IPS-15b (cell line): ENCODE results near the gene NDUFB11.

ENCODE experiments used
- H3K27me3 ChIP-seq: one replicate; pipeline ENCODE4 v1.6.1; 2013; ENCODE audit warnings: low read length; ENCODE audit not compliant: control insufficient read depth, insufficient read depth
- H3K36me3 ChIP-seq: one replicate; pipeline ENCODE4 v1.6.1; 2013; ENCODE audit warnings: low read length; ENCODE audit not compliant: control insufficient read depth, insufficient read depth
- H3K4me1 ChIP-seq: one replicate; pipeline ENCODE4 v1.6.1; 2013; ENCODE audit warnings: mild to moderate bottlenecking, low read length; ENCODE audit not compliant: control insufficient read depth, insufficient read depth
- H3K4me3 ChIP-seq: one replicate; pipeline ENCODE4 v1.5.1; 2013; ENCODE audit warnings: low read depth, low read length
- H3K9ac ChIP-seq: one replicate; pipeline ENCODE4 v1.6.1; 2013; ENCODE audit warnings: low read depth, mild to moderate bottlenecking, low read length
- H3K9me3 ChIP-seq: one replicate; pipeline ENCODE4 v1.6.1; 2013; ENCODE audit warnings: mild to moderate bottlenecking, low read length; ENCODE audit not compliant: control insufficient read depth, insufficient read depth

The NDUFB11 gene

DNA sequence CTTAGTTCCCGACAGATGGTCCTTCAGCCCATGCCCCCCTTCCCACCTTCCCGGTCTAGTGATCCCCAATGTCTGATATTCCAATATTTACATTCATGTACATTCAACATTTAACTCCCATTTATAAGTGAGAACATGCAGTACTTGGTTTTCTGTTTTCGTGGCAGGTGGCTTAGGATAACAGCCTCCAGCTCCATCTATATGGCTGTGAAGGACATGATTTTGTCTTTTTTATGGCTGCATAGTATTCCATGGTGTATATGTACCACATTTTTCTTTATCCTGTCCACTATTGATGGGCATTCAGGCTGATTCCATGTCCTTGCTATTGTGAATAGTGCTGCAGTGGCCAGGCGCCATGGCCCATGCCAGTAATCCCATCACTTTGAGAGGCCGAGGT lies 14.3 kb upstream of the NDUFB11 start:
- Histone ChIP-seq H3K4me3 (no peak overlapping the region), H3K9ac (no peak overlapping the region), H3K4me1 (no peaks in the 10 kb centered on the region), H3K27me3 (no peaks in the 10 kb centered on the region), H3K36me3 (peaks cover 4% of the 10 kb centered on the region), H3K9me3 (no peaks in the 10 kb centered on the region)

DNA sequence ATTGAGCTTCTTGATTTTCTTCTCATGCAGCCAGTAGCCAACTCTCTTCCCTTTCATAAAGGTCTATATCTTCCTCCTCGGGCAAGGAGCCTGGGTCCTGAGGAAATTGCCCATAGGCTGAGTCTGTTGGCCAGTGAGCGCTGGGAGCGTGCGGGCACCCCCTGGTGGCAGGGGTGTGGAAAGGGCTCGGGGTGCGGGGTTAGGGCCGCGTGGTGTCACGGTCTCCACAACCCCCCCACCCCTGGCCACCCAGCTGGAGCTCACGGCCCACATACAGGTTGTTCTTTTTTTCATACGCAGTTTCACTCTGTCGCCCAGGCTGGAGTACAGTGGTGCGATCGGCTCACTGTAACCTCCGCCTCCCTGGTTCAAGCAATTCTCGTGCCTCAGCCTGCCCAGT lies 13.6 kb upstream of the NDUFB11 start:
- H3K9ac ChIP-seq, result no peak overlapping the region
- no peaks in the 10 kb centered on the region for H3K27me3 ChIP-seq
- no peaks in the 10 kb centered on the region for H3K9me3 ChIP-seq
- peaks cover 4% of the 10 kb centered on the region for H3K36me3 ChIP-seq
- no peaks in the 10 kb centered on the region for H3K4me1 ChIP-seq
- H3K4me3 ChIP-seq, result no peak overlapping the region

DNA sequence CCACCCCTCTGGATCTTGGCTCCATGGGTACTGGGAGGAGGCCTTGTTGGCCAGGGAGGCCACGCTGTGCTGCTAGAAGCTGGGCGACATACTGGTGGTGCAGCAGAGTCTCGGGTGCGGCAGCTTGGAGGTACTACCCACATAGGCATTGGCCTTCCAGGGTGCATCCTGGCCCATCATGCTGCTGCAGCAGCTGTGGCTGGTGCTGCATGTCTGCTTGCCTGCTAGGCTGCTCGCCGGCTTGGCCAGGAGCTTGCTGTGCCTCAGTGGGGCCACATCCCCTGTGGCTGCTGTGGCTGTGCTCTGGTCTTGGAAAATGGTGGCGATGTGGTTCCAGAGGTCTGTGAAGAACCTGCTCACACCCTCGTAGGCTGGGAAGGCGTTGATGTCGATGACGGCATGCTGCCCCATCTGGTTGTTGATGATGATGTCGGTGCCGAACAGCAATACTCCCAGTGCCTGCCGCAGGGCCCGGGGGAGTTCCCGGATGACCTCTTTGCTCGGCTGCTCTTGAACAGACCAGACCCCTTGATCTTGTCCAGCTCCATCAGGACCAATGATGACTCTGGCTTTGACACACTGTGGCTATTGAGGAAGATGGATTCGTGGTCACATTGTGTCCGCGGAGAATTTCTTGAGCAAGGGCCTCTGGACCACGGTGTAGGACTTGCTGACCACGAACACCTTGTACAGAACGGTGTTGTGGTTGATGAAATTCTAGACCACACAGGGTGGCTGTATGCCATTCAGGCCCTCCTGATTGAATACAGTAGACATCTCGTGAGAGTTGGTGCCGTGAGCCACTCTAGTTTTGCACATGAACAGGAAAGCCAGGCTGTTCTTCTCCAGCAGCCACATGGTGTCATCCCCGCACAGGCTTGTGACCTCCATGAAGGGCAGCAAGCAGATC lies 12.4 kb upstream of the NDUFB11 start:
- Histone ChIP-seq H3K27me3 (no peaks in the 10 kb centered on the region), H3K36me3 (peaks cover 4% of the 10 kb centered on the region), H3K9ac (no peak overlapping the region), H3K9me3 (no peaks in the 10 kb centered on the region), H3K4me1 (no peaks in the 10 kb centered on the region), H3K4me3 (no peak overlapping the region)

DNA sequence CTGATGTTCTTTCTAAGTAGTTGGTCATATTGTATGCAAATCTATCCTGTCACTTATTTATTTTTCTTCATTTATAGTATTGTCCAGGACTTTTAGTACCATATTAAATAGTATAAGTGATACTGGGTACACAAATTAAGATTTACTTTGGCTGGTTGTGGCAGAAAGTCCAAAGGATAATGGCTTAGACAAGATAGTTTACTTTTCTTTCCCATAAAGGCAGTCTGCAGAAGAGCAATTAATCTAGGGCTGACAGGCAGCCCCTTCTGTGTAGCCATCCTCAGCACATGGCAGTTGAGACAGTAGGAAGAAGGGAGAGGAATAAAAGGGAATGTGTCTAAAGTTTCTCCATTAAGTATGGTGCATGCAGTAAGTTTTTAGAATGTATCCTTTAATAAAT lies 6.9 kb upstream of the NDUFB11 start:
- H3K9ac ChIP-seq, result no peak overlapping the region
- H3K9me3 ChIP-seq, result no peaks in the 10 kb centered on the region
- peaks cover 3% of the 10 kb centered on the region for H3K4me1 ChIP-seq
- peaks cover 3% of the 10 kb centered on the region for H3K36me3 ChIP-seq
- no peak overlapping the region for H3K4me3 ChIP-seq
- H3K27me3 ChIP-seq, result no peaks in the 10 kb centered on the region

DNA sequence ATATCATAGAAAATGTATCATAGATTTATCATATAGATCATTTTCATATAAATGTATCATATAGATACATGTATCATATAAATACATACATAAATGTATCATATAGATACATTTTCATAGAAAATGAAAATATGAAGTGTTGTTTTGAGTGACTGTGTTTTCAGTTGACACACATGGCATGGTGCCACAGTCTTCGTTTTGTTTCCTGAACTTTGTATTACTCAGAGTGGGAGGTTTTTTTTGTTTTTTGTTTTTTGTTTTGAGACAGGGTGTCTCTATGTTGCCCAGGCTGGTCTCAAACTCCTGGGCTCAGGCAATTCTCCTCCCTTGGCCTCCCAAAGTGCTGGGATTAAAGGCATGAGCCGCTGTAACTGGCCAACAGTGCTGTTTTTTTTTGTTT lies 4.4 kb upstream of the NDUFB11 start:
- Histone ChIP-seq H3K4me1 (peaks cover 3% of the 10 kb centered on the region), H3K27me3 (no peaks in the 10 kb centered on the region), H3K9ac (no peak overlapping the region), H3K9me3 (no peaks in the 10 kb centered on the region), H3K4me3 (no peak overlapping the region), H3K36me3 (peaks cover 3% of the 10 kb centered on the region)

DNA sequence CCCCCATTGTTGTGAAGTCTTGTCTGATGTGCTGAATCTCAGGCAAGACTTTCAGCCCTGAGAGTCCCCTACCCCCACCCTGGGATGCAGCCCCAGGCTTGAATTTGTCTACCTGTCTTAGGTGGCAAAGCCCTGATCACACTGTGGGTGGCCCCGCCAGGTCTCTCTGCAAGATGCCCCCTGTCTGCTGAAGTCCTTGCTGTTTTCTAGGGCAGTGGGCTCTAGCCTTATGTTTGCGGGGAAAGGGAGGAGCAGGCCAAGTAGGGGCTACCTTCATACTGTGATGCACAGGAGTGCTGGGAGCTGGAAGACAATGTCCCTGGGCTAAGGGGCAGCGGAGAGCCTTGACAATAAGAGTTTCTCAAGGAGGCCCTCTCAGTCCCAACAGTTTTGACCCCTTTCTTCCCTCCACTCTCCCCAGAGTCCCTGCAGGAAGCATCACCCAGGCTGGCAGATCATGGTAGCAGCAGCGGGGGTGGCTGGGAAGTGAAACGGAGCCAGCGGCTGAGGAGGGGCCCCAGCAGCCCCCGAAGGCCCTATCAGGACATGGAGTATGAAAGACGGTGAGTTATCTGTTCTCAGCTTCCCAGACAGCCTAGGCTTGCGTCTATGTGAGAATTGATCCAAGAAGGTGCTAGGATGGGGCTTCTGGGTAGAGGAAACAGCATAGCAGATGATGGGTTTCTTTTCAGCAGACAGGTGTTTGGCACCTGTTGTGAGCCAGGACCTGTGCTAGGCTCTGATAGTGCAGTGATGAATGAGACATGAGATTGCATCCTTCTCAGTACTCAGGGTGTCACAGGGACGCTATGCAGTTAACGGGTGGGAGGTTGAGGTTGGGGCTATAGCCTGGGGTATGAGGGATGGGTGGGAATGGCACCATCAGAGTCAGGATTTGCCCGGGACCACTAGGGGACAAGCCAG lies 2.7 kb upstream of the NDUFB11 start:
- Histone ChIP-seq H3K4me1 (peaks cover 7% of the 10 kb centered on the region), H3K9ac (no peak overlapping the region), H3K36me3 (peaks cover 10% of the 10 kb centered on the region), H3K27me3 (no peaks in the 10 kb centered on the region), H3K4me3 (peak overlapping the region; percentile 81), H3K9me3 (no peaks in the 10 kb centered on the region)

DNA sequence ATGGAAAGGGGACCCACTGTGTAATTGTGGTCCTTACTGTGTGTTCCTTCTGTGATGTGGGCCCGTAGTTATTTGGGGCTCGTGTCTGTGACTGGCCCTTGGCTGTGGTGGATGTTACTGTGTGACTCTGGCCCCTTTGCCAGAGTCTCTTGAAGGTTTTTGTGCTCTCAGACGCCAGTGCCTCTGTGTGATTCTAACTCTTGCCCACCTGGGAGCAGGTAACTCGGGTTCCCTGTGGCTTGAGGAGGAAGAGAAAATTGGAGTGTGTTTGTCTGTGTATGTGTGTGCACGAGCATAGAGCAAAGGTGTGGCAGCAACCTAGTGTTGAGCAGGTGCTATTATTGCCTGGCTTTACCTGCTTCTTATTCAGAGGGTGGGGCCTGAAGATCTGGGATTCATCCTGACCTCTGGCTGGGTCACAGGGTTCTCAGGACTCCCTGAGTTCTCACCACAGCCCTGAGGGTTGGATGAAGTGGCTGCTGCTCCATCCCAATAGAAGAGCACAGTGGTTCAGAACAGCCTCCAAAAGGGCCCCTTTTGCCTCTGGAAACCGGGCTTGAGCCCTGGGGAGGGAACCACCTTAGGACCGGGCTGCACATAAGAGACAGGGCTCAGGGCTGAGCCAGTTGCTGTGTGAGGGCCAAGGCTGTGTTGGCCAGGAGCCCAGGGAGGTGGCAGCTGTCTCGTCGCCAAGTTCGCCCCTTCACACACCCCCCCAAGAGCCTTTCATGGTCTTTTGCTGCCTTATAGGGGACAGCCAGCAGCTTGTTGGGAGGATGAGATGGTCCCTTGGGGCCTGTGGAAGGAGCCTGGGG lies 1.8 kb upstream of the NDUFB11 start:
- peaks cover 10% of the 10 kb centered on the region for H3K36me3 ChIP-seq

DNA sequence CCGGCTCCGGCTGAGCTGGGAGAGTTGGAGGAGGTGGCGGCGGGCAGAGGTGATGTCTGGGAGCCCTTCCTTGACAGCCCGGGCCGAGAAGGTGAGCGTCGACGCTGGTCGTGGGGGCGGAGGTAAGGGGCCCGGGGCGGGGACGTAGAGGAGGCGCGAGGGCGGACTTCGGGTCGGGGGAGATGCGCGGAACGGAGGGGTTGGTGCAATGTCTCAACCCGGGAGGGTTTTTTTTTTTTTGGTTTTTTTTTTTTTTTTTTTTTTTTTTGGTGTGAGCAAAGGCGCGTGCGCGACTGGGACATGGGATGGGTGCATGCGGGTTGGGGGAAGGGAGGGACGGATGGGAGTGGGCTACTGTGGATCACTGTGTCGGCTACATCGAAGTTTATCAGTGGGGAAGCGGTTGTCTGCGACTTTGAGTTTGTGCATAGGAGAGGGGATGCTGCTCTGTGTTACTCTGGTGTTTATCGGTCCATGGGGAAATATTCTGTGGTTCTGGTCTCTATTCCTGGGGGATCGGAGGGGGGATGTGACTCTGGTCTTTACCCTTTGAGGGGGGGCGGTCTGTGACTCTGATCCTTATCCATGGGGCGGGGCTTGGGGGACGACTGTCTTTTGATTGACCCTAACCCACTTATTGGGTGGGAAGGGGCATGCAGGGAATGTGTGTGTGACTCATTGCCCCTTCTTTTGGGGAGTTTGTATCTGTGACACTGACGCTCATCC lies 1.1 kb upstream of the NDUFB11 start:
- H3K27me3 ChIP-seq, result no peaks in the 10 kb centered on the region
- no peaks in the 10 kb centered on the region for H3K9me3 ChIP-seq
- peak overlapping the region; percentile 85 for H3K9ac ChIP-seq
- H3K4me1 ChIP-seq, result peaks cover 7% of the 10 kb centered on the region
- H3K4me3 ChIP-seq, result peak overlapping the region; percentile 81
- peaks cover 10% of the 10 kb centered on the region for H3K36me3 ChIP-seq

More for the DNA sequence above, 1.8 kb upstream of the NDUFB11 start:
- Histone ChIP-seq H3K4me3 (peak overlapping the region; percentile 81), H3K9ac (no peak overlapping the region), H3K4me1 (peaks cover 7% of the 10 kb centered on the region), H3K9me3 (no peaks in the 10 kb centered on the region), H3K27me3 (no peaks in the 10 kb centered on the region)

DNA sequence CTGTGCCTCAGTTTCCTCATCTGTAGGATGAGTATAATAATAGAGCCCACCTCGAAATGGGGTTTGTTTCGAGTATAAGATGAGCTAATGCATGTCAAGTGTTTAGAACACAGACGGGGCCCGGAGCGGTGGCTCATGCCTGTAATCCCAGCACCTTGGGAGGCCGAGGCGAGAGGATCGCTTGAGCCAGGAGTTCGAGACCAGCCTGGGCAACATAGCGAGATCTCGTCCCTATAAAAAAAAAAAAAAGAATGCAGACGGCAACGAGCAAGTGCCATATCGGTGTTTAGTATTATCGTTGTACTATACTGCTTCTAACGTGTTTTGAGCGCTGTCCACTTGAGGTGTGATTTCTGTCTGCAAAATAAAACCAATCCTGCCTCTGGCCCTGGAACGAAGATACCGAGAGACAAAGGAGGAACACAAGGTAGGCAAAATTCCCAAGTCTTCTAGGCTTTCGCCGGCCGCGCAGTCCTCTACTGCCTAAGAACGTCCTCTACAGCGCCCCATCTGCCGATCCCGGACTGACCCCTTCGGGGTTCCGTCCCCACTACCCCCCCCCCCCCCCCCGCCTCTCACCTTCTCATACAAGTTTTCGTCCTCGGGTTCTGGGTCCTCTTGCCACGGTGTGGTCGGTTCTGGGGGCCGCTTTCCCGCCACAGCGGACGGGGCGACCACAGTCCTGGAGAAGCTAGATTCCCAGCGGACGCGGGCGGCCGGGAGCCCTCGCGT lies 442 bp downstream of the NDUFB11 start:
- Histone ChIP-seq H3K4me3 (peak overlapping the region; percentile 81), H3K27me3 (no peaks in the 10 kb centered on the region), H3K9ac (peak overlapping the region; percentile 90), H3K9me3 (no peaks in the 10 kb centered on the region), H3K36me3 (peaks cover 12% of the 10 kb centered on the region), H3K4me1 (peaks cover 7% of the 10 kb centered on the region)

DNA sequence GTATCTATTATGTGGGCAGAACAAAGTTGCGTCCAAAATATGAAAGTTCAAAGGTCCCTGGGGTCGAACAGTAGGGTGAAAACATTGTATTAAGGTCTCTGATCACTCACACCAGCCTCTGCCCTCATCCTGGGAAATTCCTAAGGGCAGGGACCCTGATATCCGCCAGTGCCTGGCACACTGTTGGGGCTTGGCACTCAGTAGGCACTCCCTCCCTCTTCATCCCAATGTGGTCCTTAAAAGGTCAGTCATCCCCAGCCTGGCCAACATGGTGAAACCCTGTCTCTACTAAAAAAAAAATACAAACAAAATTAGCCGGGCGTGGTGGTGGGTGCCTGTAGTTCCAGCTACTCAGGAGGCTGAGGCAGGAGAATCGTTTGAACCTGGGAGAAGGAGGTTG lies 6.3 kb downstream of the NDUFB11 start:
- Histone ChIP-seq H3K4me1 (no peaks in the 10 kb centered on the region), H3K9ac (no peak overlapping the region), H3K4me3 (no peak overlapping the region), H3K9me3 (no peaks in the 10 kb centered on the region), H3K36me3 (peaks cover 12% of the 10 kb centered on the region), H3K27me3 (no peaks in the 10 kb centered on the region)
